K562 (cell line): Measurements from ENCODE around the gene SEC23B. TPM values are rescaled to one million over a fixed set of nuclear protein-coding genes. Genes with fewer than 3 reads are reported as not detected.

Source experiments
- CCNT2 ChIP-seq: IDR thresholded peaks from 2 replicates; pipeline ENCODE4 v1.6.1; 2011; ENCODE audit warnings: borderline replicate concordance, low read depth, mild to moderate bottlenecking, moderate library complexity, mixed read lengths, low read length; ENCODE audit not compliant: insufficient read length; ENCODE audit errors: extremely low read depth
- DIDO1 ChIP-seq: fragments of 450-650 bp; IDR thresholded peaks from 2 replicates; pipeline ENCODE4 v1.6.1; 2016; ENCODE audit warnings: low read depth, missing biosample characterization, missing genetic modification characterization
- EP300 ChIP-seq: IDR thresholded peaks from 2 replicates; pipeline ENCODE4 v1.6.1; 2012; ENCODE audit warnings: low read length, improper control_type of control experiment
- ID3 ChIP-seq, 2 experiments: fragments of 250-450 bp in 1 of 2; fragments of 450-650 bp in 1 of 2; sonication (Bioruptor Pico) in 1 of 2; IDR thresholded peaks; 2 replicates each; pipeline versions ENCODE4 v1.6.1 to v1.8.0; 2016 to 2021; ENCODE audit warnings: mild to moderate bottlenecking in 2 of 2, moderate library complexity in 2 of 2, missing compliant biosample characterization in 1 of 2, missing genetic modification characterization in 1 of 2
- MIER1 ChIP-seq: fragments of 450-650 bp; IDR thresholded peaks from 2 replicates; pipeline ENCODE4 v1.6.1; 2016; ENCODE audit warnings: antibody characterized with exemption, mild to moderate bottlenecking, low read depth
- MYC ChIP-seq, 2 experiments: fragments of 250-450 bp in 1 of 2; sonication (Bioruptor Pico) in 1 of 2; IDR thresholded peaks; 2 replicates each; pipeline versions ENCODE4 v1.5.1 to v1.6.1; 2012 to 2021; ENCODE audit warnings: low read depth in 2 of 2, borderline replicate concordance in 1 of 2, improper control_type of control experiment in 1 of 2, low read length in 1 of 2, mild to moderate bottlenecking in 1 of 2, moderate library complexity in 1 of 2
- POLR2AphosphoS5 ChIP-seq: IDR thresholded peaks from 2 replicates; pipeline ENCODE4 v1.6.1; 2011; ENCODE audit warnings: mild to moderate bottlenecking, low read depth, low read length, moderate library complexity; ENCODE audit not compliant: control insufficient read depth, insufficient read depth
- POLR3A ChIP-seq: IDR thresholded peaks from 2 replicates; pipeline ENCODE4 v1.6.1; 2011; ENCODE audit warnings: borderline replicate concordance, mild to moderate bottlenecking, moderate library complexity; ENCODE audit not compliant: insufficient read length, insufficient read depth; ENCODE audit errors: extremely low read depth
- REST ChIP-seq, 2 experiments: fragments of 450-650 bp; formaldehyde crosslinking in 1 of 2; IDR thresholded peaks; 2 replicates each; pipeline versions ENCODE4 v1.4.0 to v1.6.1; 2014 to 2020; ENCODE audit warnings: mild to moderate bottlenecking in 2 of 2, borderline replicate concordance in 1 of 2, low read depth in 1 of 2
- TAF1 ChIP-seq: IDR thresholded peaks from 2 replicates; pipeline ENCODE4 v1.6.1; 2011; ENCODE audit warnings: mild to moderate bottlenecking, low read length, moderate library complexity; ENCODE audit not compliant: insufficient read depth, control insufficient read depth, severe bottlenecking; ENCODE audit errors: extremely low read depth
- TAF7 ChIP-seq: fragments of 450-650 bp; IDR thresholded peaks from 2 replicates; pipeline ENCODE4 v1.6.1; 2016; ENCODE audit warnings: missing genetic modification characterization, missing compliant biosample characterization
- THRAP3 ChIP-seq: fragments of 450-650 bp; IDR thresholded peaks from 2 replicates; pipeline ENCODE4 v1.6.1; 2016; ENCODE audit warnings: mild to moderate bottlenecking, inconsistent platforms, borderline replicate concordance
- TRIM24 ChIP-seq, 2 experiments: fragments of 450-650 bp; IDR thresholded peaks; 2 replicates each; pipeline ENCODE4 v1.6.1; 2016
- ZNF282 ChIP-seq: sonication (generic); formaldehyde crosslinking; IDR thresholded peaks from 2 replicates; pipeline ENCODE4 v1.8.1; 2023; ENCODE audit warnings: missing genetic modification reagents
- polyA plus RNA-seq, 8 experiments: library from polyadenylated mRNA; depleted of rRNA in 4 of 8; stranded (reverse) in 5 of 8; unstranded in 3 of 8; fragments of >200 nt; fragmentation: Nextera tagmentation in 2 of 8; fragmentation: Illumina TruSeq in 1 of 8; extraction: Ambion mirVana in 2 of 8; extraction: Trizol in 1 of 8; gene quantifications; 2 replicates each; pipeline versions ENCODE4 v1.2.1 to v1.2.3, GENCODE V29; 2011 to 2014; ENCODE audit warnings: inconsistent platforms in 1 of 8, missing spikeins in 1 of 8
- total RNA-seq, 7 experiments: library from RNA; depleted of rRNA in 6 of 7; stranded (reverse); fragments of >200 nt in 6 of 7; fragmentation: Illumina TruSeq in 2 of 7; extraction: Trizol in 2 of 7; gene quantifications; 2 replicates each; pipeline versions ENCODE4 v1.2.1 to v1.2.3, GENCODE V29; 2011 to 2021; ENCODE audit warnings: low replicate concordance in 1 of 7
- TF ChIP-seq, protein P1 (sequence below): fragments of 250-450 bp; sonication (Bioruptor Pico); IDR thresholded peaks from 2 replicates; pipeline ENCODE4 v1.8.0; 2022; ENCODE audit warnings: moderate library complexity, mild to moderate bottlenecking, inconsistent platforms

Gene SEC23B
- total and polyA plus RNA-seq, 9 of the 15 experiments (the other 6 are each of a cell fraction or from before 2014, with no cell fraction given) = 31.7 to 70.2 (median 38.5) TPM

DNA sequence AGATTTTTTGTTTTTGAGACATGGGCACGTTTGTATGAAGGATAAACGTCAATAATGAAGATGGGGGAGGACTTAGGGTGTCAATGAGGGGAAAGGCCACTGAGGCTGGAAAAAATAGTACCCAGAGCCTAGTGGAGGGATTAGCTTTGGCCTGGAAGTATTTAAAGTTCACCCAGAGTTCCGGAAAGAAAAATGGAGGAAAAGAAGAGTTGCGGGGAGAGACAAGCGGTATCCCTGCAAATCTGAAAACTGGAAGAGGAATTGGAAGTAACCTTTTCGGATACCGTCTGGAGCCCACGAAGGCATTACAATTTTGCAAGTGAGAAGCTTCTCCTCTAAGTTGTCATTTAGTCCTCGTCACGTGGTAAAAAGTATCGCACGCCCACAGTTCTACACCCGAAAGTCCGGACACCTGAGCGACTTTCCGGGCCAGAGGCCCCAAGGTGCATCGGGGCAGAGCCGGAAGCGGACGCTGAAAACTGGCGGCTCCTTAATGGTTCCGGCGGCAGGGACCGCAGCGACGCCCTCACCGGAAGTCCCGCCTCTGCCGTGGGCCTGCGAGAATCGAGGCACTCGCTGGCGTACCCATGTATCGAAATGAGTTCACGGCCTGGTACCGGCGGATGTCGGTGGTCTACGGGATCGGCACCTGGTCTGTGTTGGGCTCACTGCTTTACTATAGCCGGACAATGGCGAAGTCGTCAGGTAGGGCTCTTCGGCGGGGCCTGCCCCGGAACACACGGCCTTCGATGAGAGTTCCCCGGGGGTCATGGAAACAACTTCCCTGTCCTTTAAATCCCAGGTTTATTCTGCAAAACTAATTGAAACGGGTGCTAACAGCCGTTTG, 59.4 kb downstream of the SEC23B start, which contains the start of gene SMIM26 (continued):
- TF ChIP-seq ID3 (CRISPR knock-in tag; IDR thresholded peaks at IDR 0.05) (no peak), ID3 (tag; IDR thresholded peaks at IDR 0.05) (peak; percentile 40; the same call in 1 of the 2 replicates), POLR3A (no peak), TAF7 (tag) (peak; percentile 49; the same call in 1 of the 2 replicates), REST (IDR thresholded peaks at IDR 0.05; ENCODE audit: borderline replicate concordance) (0 out of 2 replicates have a peak, but pooled peaks have one; percentile 15), REST (CRISPR knock-in tag; IDR thresholded peaks at IDR 0.05; ENCODE audit: low read depth) (no peak), DIDO1 (peak; percentile 81), THRAP3 (no peak), MYC (IDR thresholded peaks at IDR 0.05; ENCODE audit: low read depth, low read length) (peak; percentile 77), MYC (CRISPR knock-in tag; IDR thresholded peaks at IDR 0.05; ENCODE audit: borderline replicate concordance, low read depth) (no peak), MIER1 (no peak), EP300 (no peak), TRIM24 (IDR thresholded peaks at IDR 0.05) (peak in 1 of 2 experiments; percentile 68; a peak in 1 of 4 replicates), ZNF282 (CRISPR knock-in tag) (no peak), TAF1 (peak; percentile 35), CCNT2 (peak; percentile 37), POLR2AphosphoS5 (peak; percentile 51)
- TF ChIP-seq, protein P1, sequence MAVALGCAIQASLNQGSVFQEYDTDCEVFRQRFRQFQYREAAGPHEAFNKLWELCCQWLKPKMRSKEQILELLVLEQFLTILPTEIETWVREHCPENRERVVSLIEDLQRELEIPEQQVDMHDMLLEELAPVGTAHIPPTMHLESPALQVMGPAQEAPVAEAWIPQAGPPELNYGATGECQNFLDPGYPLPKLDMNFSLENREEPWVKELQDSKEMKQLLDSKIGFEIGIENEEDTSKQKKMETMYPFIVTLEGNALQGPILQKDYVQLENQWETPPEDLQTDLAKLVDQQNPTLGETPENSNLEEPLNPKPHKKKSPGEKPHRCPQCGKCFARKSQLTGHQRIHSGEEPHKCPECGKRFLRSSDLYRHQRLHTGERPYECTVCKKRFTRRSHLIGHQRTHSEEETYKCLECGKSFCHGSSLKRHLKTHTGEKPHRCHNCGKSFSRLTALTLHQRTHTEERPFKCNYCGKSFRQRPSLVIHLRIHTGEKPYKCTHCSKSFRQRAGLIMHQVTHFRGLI (CRISPR knock-in tag) = no peak
